ENCODE data around the gene RHBDL1.

DNA sequence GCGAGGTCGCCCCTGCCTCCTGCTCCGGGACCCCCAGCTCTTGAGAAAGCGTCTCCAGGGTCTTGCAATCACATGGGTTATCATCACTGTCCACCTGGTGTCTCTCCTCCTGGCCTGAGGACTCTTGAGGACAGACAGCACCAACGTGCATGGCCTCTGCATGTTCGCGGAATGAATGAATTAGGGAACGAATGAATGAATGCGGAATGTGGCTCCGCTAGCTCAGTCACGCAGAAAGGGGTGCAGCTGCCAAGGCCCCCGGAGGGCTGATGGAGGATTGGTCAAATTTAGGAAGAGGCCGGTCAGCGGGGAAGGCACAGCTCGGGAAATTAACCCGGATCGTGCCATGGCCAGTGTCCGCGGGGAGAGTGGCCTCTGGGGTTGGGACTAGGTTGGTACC lies 26.9 kb downstream of the RHBDL1 start:
- TF ChIP-seq, protein P1, sequence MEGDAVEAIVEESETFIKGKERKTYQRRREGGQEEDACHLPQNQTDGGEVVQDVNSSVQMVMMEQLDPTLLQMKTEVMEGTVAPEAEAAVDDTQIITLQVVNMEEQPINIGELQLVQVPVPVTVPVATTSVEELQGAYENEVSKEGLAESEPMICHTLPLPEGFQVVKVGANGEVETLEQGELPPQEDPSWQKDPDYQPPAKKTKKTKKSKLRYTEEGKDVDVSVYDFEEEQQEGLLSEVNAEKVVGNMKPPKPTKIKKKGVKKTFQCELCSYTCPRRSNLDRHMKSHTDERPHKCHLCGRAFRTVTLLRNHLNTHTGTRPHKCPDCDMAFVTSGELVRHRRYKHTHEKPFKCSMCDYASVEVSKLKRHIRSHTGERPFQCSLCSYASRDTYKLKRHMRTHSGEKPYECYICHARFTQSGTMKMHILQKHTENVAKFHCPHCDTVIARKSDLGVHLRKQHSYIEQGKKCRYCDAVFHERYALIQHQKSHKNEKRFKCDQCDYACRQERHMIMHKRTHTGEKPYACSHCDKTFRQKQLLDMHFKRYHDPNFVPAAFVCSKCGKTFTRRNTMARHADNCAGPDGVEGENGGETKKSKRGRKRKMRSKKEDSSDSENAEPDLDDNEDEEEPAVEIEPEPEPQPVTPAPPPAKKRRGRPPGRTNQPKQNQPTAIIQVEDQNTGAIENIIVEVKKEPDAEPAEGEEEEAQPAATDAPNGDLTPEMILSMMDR (tag by site-specific recombination; IDR thresholded peaks at IDR 0.05): no peak
- TF ChIP-seq ZNF776 (tag by site-specific recombination; IDR thresholded peaks at IDR 0.05; ENCODE audit: borderline replicate concordance) (no peak), ZNF792 (tag by site-specific recombination; IDR thresholded peaks at IDR 0.05) (no peak), TRIM28 (IDR thresholded peaks at IDR 0.05; ENCODE audit: borderline replicate concordance, low read length) (no peak), ZNF561 (tag by site-specific recombination; IDR thresholded peaks at IDR 0.05; ENCODE audit: borderline replicate concordance) (no peak)
